NCI-H146 treated with DMSO at 0.1 percent for 48 hours (cell line): ENCODE data around the gene HYLS1.
"Not testable (repeated sequence)": the region's sequence is repeated elsewhere in the genome, so short reads cannot be mapped to it uniquely, and the experiment has no call there.

Experiments used
- DNase-seq: peaks from one replicate; lab custom pipeline; 2025; ENCODE audit not compliant: unreplicated experiment; lab: John Stamatoyannopoulos, UW

Gene HYLS1, protein sequence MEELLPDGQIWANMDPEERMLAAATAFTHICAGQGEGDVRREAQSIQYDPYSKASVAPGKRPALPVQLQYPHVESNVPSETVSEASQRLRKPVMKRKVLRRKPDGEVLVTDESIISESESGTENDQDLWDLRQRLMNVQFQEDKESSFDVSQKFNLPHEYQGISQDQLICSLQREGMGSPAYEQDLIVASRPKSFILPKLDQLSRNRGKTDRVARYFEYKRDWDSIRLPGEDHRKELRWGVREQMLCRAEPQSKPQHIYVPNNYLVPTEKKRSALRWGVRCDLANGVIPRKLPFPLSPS

DNA sequence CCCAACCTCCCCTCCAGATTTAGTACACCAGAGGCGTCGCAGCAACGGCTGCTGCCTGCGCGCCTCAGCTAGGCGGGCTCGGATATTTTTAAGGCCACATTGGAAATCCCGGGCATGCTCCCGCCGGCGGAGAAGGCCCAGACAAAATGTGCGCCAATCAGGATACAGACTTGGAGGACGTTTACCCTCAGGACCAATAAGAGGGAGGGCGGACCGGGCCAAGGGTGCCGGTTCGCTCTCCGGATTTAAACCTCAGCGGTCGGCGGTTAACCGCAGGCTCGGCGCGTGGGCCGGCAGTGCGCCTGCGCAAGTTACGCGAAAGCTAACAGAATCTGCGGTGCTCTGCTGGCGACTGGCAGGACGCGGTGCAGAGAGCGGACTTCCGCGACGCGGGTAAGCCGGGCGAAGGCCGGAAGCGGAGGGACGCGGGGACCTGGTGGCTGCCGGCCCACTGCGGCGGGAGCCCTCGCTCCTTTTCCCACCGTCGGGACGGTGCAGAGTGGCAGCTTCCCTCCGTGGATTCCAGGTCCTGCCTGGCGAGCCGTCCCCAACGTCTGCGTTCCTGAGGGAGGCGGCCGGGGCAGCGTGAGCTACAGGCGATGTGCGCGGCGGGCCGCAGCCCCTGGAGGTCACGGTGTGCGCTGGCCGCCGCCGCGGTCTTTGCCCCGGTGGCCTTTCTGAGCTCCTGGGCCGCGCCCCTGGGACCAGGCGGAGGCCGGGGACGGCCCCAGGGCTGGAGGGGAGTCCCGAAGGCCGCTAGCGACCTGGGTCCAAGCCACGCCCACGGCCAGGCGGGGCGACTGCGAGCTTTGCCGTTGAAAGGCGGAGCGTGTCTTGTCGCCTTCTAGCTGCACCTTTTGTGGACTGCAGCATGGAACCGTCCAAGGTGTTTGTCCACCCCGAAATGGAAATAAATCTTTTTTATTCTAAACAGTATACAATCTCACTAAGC, at the start of gene HYLS1:
TSS of gene HYLS1 (plus strand) at position 296 of the 952 bp plus-strand sequence. CDS start 11,701 bp downstream, outside the sequence.
- peak; percentile 73 for DNase-seq

DNA sequence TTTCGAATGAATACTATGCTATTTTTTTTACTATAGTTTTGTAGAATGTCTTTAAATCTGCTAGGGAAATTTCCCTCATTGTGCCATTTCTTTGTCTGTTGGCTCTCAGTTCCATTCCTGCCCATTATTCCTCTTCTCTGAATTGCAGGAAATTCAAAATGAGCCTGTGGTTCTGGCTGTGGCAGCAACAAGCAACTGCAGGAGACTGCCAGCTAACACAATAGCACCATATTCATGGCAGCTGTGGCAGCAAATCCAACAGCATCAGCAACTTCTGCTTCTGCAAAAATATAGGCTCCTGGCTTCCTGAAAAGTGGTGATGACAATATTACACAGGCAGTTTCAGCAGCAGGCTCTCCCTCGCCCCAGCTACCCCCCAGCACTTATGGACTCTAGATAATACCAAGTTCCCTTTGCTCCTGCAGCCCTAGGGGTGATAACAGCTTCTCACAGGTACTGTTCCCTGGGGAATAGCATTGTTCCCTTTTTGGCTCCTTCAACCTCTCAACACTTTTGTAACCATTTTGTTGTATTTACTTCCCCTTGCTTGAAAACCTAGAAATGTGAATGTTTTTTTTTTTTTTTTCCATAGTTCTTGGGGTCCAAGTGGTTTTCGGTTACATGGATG, 45.0 kb upstream of the HYLS1 start:
- no peak for DNase-seq

DNA sequence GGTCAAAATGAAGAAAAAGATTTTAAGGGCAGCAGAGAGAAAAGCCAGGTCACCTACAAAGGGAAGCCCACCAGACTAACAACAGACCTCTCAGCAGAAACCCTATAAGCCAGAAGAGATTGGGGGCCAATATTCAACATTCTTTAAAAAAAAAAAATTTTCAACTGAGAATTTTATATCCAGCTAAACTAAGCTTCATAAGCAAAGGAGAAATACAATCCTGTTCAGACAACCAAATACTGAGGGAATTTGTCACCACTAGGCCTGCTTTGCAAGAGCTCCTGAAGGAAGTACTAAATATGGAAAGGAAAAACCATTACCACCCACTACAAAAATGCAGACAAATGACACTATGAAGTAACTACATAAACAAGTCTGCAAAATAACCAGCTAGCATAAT, 41.3 kb upstream of the HYLS1 start:
- no peak for DNase-seq

DNA sequence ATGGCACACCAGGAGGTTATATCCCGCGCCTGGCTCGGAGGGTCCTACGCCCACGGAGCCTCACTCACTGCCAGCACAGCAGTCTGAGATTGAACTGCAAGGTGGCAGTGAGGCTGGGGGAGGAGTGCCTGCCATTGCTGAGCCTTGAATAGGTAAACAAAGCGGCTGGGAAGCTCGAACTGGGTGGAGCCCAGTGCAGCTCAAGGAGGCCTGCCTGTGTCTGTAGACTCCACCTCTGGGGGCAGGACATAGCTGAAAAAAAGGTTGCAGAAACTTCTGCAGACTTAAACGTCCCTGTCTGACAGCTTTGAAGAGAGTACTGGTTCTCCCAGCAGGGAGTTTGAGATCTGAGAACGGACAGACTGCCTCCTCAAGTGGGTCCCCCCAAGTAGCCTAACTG, 29.8 kb upstream of the HYLS1 start:
- not testable (repeated sequence) for DNase-seq

DNA sequence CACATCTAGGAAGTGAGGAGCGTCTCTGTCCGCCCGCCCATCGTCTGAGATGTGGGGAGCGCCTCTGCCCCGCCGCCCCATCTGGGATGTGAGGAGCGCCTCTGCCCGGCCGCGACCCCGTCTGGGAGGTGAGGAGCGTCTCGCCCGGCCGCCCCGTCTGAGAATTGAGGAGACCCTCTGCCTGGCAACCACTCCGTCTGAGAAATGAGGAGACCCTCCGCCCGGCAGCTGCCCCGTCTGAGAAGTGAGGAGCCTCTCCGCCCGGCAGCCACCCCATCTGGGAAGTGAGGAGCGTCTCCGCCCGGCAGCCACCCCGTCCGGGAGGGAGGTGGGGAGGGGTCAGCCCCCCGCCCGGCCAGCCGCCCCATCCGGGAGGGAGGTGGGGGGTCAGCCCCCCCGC, 24.7 kb upstream of the HYLS1 start:
- DNase-seq = not testable (repeated sequence)

DNA sequence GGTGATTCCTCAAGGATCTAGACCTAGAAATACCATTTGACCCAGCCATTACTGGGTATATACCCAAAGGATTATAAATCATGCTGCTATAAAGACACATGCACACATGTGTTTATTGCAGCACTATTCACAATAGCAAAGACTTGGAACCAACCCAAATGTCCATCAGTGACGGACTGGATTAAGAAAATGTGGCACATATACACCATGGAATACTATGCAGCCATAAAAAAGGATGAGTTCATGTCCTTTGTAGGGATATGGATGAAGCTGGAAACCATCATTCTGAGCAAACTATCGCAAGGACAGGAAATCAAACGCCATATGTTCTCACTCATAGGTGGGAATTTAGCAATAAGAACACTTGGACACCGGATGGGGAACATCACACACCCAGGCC, 22.1 kb upstream of the HYLS1 start:
- not testable (repeated sequence) for DNase-seq

DNA sequence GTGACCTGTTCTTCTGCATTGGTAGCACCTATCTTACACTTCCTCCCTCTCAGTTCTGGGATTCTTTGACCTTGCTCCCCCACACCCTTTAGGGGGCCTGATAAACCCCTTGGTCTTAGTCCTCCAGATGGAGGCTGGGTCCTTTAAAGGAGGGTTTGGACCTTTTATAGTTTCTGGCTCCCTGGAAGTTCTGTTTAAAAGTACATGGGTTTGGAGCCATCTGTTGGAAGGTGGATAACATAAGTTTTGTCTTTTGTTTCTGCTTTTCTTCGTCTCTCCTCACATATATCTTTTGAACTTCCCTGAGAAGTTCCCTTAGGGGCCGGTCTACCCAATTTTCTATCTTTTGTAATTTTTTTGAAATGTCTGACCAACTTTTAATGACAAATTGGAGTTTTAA, 17.9 kb upstream of the HYLS1 start:
- no peak for DNase-seq

DNA sequence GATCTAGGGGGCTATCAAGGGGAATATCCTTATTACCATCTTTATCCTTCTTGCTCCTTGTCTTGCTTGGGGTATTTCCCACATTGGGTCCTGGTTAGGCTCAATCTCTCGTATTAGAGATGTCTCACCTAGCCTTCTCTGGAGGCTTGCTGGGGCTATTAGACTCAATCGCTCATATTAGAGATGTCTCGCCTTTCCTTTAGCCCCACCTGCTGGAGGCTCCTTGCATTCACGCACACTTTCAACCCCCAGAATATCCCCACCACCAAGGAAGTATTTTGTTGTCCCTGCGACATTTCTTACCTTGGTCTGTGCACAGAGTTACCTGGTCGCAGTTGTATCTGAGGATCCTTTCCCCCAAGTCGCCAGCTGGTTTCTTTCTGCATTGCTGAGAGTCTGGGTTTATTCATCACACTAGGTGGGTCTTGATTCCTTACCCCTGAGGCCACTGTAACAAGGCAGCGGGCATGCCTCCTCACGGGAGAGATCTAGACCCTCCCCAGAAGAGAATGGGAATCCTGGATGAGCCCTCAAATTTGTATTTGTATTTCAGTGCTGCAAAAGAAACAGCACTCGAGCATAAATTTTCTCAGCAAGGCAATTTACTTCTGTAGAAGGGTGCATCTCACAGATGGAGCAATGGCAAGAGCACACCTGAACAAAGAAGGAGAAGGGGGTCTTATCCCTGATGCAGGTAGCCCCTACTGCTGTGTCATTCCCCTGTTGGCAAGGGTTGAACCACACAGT, 15.9 kb upstream of the HYLS1 start:
- DNase-seq = no peak

DNA sequence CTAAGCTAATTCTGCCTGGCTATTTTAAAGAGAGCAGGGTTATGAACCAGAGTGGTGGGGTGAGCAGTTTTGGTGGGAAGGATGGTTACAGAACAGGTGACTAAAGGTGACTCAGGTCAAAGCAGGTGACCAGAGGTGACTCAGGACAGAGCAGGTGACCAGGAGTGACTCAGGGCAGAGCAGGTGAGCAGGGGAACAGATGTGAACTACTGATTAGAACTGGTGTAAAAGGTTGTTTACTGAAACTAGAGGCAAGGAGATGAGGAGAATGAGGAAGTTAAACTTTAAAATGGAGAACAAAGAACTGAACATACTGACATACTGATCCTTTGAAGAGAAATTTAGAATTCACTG, 15.4 kb upstream of the HYLS1 start:
- DNase-seq = no peak

DNA sequence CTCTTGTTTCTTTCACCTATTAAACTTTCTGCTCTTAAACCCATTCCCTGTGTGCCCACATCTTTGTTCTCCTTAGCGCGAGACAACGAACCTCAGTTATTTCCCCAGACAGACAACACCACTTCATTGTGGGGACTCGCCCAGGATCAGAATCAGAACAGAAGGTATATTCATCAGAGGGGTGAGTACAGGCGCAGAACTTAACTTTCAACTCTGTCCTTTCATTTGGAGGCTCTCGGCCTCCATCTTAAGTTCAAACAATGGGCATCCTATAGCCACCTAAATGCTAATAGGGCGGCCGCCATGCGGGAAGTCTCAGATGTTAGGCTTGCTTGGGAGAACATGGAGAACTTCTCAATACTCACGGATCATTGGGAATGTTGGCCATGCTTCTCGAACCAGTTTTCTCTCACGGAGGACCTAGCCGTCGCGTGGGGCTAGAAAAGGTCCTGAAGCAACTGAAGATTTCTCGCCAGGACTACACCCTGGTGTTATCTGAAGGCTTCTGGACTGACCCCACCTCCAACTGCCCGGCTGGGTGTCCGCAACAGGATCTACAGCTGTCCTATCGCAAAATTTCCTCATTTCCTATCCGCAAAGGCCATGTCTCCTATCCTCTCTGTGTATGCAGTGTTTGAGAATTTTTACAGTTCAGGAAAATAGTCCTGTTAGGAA, 13.4 kb upstream of the HYLS1 start:
- DNase-seq = peak; percentile 38

DNA sequence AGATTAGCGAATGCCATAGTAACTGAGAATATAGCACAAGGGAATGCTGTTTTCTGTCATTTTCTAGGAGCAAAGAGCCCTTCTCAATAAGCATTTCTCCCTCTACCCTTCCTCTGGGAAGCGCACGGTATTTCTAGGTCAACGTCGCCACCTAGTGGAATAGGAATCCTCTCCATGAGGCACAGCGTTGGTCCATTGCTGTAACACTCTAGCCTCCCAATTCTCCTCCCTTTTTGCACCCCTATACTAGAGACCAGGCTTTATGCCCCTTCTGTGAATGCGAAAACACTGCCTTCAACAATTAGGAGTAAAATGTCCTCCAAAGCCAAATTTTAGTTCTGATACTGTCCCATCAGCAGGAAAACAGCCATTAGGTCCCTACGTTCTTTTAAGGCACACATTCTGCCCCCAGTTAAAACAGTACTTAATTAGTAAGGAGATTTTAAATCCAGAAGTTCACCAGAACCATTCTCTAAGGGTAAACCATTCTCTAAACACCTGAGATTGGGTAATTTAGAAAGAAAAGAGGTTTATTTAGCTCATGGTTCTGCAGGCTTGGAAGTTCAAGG, 12.8 kb upstream of the HYLS1 start:
- DNase-seq = peak; percentile 85

DNA sequence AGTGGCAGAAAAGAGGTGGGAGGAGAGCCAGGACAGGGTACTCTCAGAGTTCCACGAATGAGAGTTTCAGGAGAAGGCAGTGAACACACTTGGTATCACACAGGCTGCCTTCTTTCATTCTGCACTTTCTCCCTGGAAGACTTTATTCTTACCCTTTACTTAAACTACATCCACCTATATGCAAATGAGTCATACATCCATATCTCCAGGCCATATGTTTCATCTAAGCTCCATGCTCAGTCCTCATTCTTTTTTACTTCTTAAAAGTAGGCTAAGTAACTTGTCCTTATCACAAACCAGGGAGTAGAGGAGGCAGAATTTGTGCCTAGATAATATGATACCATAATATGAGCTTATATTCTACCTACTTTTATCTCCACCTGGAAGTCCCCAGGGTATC, 6.2 kb upstream of the HYLS1 start:
- DNase-seq = no peak

DNA sequence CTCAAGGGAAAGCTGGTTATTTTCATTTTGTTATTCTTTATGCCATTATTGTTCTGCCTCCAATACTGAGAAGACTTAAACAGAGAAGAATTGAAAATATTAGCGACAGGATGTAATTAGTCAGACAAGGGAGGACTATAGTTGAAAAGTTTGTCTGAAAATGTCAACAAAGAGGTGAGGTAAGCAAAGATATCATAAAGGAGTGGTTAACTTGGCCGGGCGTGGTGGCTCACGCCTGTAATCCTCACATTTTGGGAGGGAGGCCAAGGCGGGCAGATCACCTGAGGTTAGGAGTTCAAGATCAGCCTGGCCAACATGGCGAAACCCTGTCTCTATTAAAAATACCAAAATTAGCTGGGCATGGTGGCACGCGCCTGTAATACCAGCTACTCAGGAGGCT, 4.1 kb upstream of the HYLS1 start:
- DNase-seq = no peak

DNA sequence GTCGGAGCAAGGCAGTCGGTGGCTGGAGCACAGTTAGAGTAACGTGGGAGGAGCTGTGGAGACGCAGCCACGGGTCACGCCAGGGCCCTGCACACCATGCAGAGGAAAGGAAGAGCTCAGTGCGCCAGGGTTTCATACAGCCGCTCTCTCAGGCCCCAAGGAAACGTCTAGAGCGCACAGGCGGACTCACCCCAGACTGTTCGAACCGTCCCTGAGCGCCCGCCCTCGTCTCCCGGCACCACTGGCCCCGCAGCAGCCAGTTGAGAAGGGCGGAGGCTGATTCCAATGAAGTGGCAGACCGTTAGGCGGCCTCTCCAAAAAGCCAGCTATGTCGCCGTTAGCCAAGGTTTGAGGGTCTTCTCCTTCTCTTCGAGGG, 483 bp upstream of the HYLS1 start:
- peak; percentile 36 for DNase-seq

DNA sequence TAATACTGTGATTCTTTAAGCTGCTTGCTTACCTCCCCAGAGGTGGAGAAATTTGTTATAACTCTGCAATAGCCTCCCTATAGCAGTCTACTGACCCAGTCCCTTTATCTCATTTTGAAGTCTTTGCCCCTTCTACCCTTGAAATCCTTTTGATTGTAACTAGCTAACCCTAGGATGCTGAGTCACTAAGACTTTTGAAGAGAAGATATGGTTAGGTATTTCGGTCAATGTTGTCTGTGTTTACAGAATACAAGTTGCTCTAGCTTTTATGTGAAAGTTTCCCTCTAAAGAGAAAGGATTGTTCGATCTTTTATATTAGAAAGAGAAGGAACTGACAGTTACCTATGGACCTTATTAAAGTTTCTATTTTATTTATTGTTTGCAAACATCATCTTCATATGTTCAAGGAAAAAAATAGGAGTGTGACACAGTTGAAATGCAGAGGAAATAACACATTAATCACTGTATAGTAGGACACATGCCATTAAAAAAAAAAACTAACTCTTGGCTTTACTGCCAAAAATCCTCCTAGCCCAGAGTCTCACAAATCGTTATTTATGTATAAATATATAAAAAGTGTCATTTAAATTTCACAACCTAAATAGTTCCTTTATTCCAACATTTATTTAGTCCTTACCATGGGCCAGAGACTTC, 3.1 kb downstream of the HYLS1 start:
- no peak for DNase-seq

DNA sequence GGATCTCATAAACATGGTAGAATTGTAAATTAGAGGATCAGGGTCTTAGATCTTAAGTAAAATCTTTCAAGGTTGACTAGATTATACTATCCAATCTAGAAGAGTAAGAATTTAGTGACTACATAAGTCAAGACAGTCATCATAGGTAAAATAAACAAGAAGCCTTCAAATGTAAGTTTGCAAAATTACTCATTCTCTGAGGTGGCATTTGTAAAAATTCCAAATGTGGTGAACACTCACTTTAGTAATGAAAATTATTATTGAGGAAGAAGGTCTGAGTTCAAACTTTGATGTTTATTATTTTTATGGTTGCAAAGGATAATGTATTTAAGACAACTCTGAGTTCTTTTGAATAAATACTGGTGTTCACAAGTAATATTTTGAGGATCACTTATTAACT, 4.6 kb downstream of the HYLS1 start:
- no peak for DNase-seq

DNA sequence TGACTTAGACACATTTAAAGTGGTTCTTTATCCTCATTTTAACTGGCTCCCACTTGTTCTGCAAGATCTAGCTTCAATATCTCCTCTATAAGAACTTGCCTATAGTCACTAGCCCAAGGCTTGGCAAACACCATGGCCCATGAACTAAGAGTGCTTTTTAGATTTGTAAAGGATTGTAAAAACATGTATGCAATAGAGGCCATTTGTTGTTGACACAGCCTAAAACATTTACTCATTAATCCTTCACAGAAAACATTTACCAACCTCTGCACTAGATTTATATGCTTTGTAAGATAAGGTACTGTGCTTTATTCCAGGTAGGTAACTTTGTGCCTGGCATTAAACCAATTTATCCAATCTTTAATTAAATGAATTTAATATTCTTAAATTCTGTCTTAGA, 5.5 kb downstream of the HYLS1 start:
- no peak for DNase-seq

DNA sequence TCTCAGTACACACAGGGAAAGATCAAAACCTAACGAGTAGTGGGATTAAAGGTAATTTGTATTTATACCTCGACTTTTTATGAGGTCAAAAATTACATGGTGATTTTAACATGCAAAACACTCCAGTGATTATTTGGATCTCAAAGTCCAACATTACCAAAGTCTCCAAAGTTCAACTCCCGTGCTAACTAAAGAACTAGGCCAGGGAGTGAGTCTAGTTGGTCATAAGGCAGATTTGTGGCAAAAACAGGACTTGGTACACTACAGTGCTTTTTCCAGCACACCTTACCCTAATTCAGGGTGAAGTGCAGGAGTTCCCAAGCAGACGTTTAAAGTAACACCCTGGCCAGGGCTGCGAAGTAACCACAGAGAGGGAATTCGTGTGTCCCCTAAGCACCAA, 14.4 kb downstream of the HYLS1 start:
- no peak for DNase-seq

DNA sequence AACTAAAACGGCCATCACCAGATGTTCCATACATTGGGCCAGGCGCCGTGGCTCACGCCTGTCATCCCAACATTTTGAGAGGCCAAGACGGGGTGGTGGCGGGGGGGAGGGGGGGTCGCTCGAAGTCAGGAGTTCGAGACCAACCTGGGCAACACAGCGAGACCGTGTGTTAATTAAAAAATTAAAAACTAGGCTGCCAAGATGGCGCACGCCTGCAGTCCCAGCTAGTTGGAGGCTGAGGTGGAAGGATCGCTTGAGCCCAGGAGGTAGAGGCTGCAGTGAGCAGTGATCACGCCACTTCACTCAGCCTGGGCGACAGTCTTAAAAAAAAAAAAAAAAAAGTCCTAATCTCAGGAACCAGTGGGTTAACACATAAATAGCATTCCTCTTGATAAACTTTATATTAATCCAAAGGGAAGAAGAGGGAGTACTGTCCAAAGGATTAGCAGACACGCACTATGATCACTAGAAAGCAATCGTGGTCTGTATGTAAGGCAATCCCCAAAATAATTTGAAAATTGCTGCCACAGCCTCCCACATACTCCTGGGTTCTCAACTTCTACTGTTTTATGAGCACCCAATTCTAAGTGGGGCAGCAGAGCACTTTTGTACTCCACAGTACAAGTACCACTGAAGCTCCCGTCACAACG, 14.9 kb downstream of the HYLS1 start:
- DNase-seq = no peak
